MCF 10A (cell line): ENCODE data around the gene MYLK. TPM values are rescaled to one million over a fixed set of nuclear protein-coding genes. Genes with fewer than 3 reads are reported as not detected.
"Not testable (repeated sequence)": the region's sequence is repeated elsewhere in the genome, so short reads cannot be mapped to it uniquely, and the experiment has no call there.

Experiments
- BruUV-seq: library from RNA; stranded (reverse); fragments of 400-500 nt; replicated peaks from 2 replicates; lab custom pipeline; 2021; lab: Mats Ljungman, UMichigan
- CTCF ChIA-PET: fragments of 300-600 bp; sonication (Branson Sonifier 250); formaldehyde crosslinking; extraction: SDS; loops from one replicate; lab custom pipeline; 2021; ENCODE audit warnings: antibody characterized with exemption, inconsistent platforms; lab: Yijun Ruan, JAX
- POLR2A ChIA-PET: fragments of 300-600, 350-650 bp; sonication (Branson Sonifier 250); formaldehyde crosslinking; extraction: SDS; loops from one replicate; lab custom pipeline; 2020; ENCODE audit warnings: antibody characterized with exemption, inconsistent platforms; lab: Yijun Ruan, JAX
- DNase-seq: peaks from one replicate; pipeline ENCODE4 v3.0.0-alpha.2; 2018; ENCODE audit not compliant: unreplicated experiment
- H3K27ac Mint-ChIP-seq: one replicate; pipeline ENCODE4 v1.8.0; 2022; ENCODE audit warnings: mild to moderate bottlenecking, low read depth, mixed read lengths; ENCODE audit not compliant: unreplicated experiment
- H3K27me3 Mint-ChIP-seq: one replicate; pipeline ENCODE4 v1.8.0; 2022; ENCODE audit warnings: mixed read lengths; ENCODE audit not compliant: insufficient read depth, unreplicated experiment
- H3K36me3 Mint-ChIP-seq: one replicate; pipeline ENCODE4 v1.8.0; 2022; ENCODE audit warnings: mild to moderate bottlenecking, moderate library complexity, mixed read lengths; ENCODE audit not compliant: insufficient read depth, unreplicated experiment
- H3K4me1 Mint-ChIP-seq: one replicate; pipeline ENCODE4 v1.8.0; 2022; ENCODE audit warnings: mixed read lengths; ENCODE audit not compliant: insufficient read depth, unreplicated experiment
- H3K4me3 Mint-ChIP-seq: one replicate; pipeline ENCODE4 v1.8.0; 2022; ENCODE audit warnings: mild to moderate bottlenecking, moderate library complexity, mixed read lengths; ENCODE audit not compliant: unreplicated experiment
- H3K9me3 Mint-ChIP-seq: one replicate; pipeline ENCODE4 v1.8.0; 2022; ENCODE audit warnings: mixed read lengths; ENCODE audit not compliant: unreplicated experiment
- CTCF ChIP-seq: fragments of 200-600 bp; IDR thresholded peaks from one replicate; pipeline ENCODE4 v1.8.0; 2022; ENCODE audit warnings: antibody characterized with exemption, mild to moderate bottlenecking; ENCODE audit not compliant: unreplicated experiment
- intact Hi-C: fragments of 100-400 bp; cut with micrococcal nuclease; formaldehyde crosslinking; loops from 2 replicates; pipeline ENCODE4 v1.14.1; 2022
- total RNA-seq: library from RNA; stranded (reverse); gene quantifications from 2 replicates; pipeline ENCODE4 v1.2.3, GENCODE V29; 2022

The MYLK gene
- total RNA-seq, 1 experiment from 2014 or later: 2.3 TPM

GRCh38 chr3:123723070-123723469 lies 161.1 kb downstream of the MYLK start:
- ChIA-PET CTCF (interaction anchor here (0.6 to 4.1 kb wide), 42 partner anchors 9 to 1206 kb away, joined by 3 to 117 read pairs (median 4); partner anchors contain the start of gene CCDC14), POLR2A (interaction anchor here (0.6 to 1.1 kb wide), 2 partner anchors 10 to 238 kb away, joined by 3 read pairs; partner anchors contain the start of gene CCDC14)
- intact Hi-C loops: loop anchor here (1.0 to 10.0 kb wide), 3 partner anchors 71 to 352 kb away; no protein-coding TSS in a partner anchor
- no peaks in the 10 kb centered on the region for H3K27me3 Mint-ChIP-seq
- H3K36me3 Mint-ChIP-seq: no peaks in the 10 kb centered on the region
- TF ChIP-seq CTCF: no peak
- H3K9me3 Mint-ChIP-seq: no peaks in the 10 kb centered on the region
- H3K27ac Mint-ChIP-seq: no peak overlapping the region
- no peak overlapping the region for H3K4me3 Mint-ChIP-seq
- peaks cover 7% of the 10 kb centered on the region for H3K4me1 Mint-ChIP-seq
- BruUV-seq: no TSS peak
- DNase-seq: no peak

- DNase-seq: no peak
- POLR2A ChIA-PET: interaction anchor here (0.6 to 0.7 kb wide), 2 partner anchors 10 to 239 kb away, joined by 3 read pairs; partner anchors contain the start of gene CCDC14
- Mint-ChIP-seq H3K27me3 (no peaks in the 10 kb centered on the region), H3K4me3 (no peak overlapping the region), H3K36me3 (no peaks in the 10 kb centered on the region), H3K4me1 (peaks cover 1% of the 10 kb centered on the region), H3K27ac (no peak overlapping the region), H3K9me3 (no peaks in the 10 kb centered on the region)
- no peak for TF ChIP-seq CTCF
- intact Hi-C loops: loop anchor here (10.0 kb wide), 1 partner anchor 352 kb away; no protein-coding TSS in a partner anchor
- no TSS peak for BruUV-seq
- CTCF ChIA-PET: interaction anchor here (0.6 to 4.1 kb wide), 14 partner anchors 11 to 1206 kb away, joined by 3 to 117 read pairs (median 5); no protein-coding TSS in a partner anchor
Measured at GRCh38 chr3:123722456-123722855, 161.7 kb downstream of the MYLK start.

GRCh38 chr3:123722021-123722420 lies 162.1 kb downstream of the MYLK start:
- no peaks in the 10 kb centered on the region for H3K4me1 Mint-ChIP-seq
- no TSS peak for BruUV-seq
- H3K4me3 Mint-ChIP-seq: no peak overlapping the region
- H3K27me3 Mint-ChIP-seq: no peaks in the 10 kb centered on the region
- no peak for TF ChIP-seq CTCF
- POLR2A ChIA-PET: interaction anchor here (0.7 kb wide), 1 partner anchor 11 kb away, joined by 3 read pairs; no protein-coding TSS in a partner anchor
- H3K36me3 Mint-ChIP-seq: no peaks in the 10 kb centered on the region
- no peak overlapping the region for H3K27ac Mint-ChIP-seq
- intact Hi-C loops: loop anchor here (10.0 kb wide), 1 partner anchor 353 kb away; no protein-coding TSS in a partner anchor
- DNase-seq: no peak
- H3K9me3 Mint-ChIP-seq: no peaks in the 10 kb centered on the region
- CTCF ChIA-PET: interaction anchor here (0.6 to 4.1 kb wide), 5 partner anchors 12 to 1207 kb away, joined by 3 to 117 read pairs (median 18); no protein-coding TSS in a partner anchor

GRCh38 chr3:123721095-123721689 lies 162.9 kb downstream of the MYLK start:
- H3K27me3 Mint-ChIP-seq, POLR2A ChIA-PET, H3K4me1 Mint-ChIP-seq, H3K27ac Mint-ChIP-seq, DNase-seq, BruUV-seq, H3K9me3 Mint-ChIP-seq, H3K4me3 Mint-ChIP-seq, H3K36me3 Mint-ChIP-seq: not testable (repeated sequence)
- CTCF ChIA-PET: interaction anchor here (0.8 to 4.1 kb wide), 9 partner anchors 13 to 394 kb away, joined by 3 to 117 read pairs (median 4); no protein-coding TSS in a partner anchor
- intact Hi-C loops: loop anchor here (10.0 kb wide), 1 partner anchor 354 kb away; no protein-coding TSS in a partner anchor
